Activated T-helper 1 cell treated with anti-CD3 and anti-CD28 coated beads, Interleukin-12 subunit alpha, Interleukin-12 subunit beta, Interleukin-2, Interleukin-4 antibody, amounts not matched to agents 30 ng/mL and 10 ng/mL and 1 ng/mL, durations not matched to agents 14 hours and 24 hours and 36 hours (primary cell): ENCODE results near the gene OR4S1. TPM values are rescaled to one million over a fixed set of nuclear protein-coding genes. Genes with fewer than 3 reads are reported as not detected.

Experiments
- DNase-seq: peaks from one replicate; pipeline ENCODE4 v3.0.0; 2021; ENCODE audit warnings: low spot score
- H3K27ac Mint-ChIP-seq: one replicate; pipeline ENCODE4 v1.8.0; 2021; ENCODE audit warnings: mild to moderate bottlenecking, mixed read lengths
- H3K27me3 Mint-ChIP-seq: one replicate; pipeline ENCODE4 v1.8.0; 2022; ENCODE audit warnings: mild to moderate bottlenecking, moderate library complexity, mixed read lengths; ENCODE audit not compliant: insufficient read depth
- H3K36me3 Mint-ChIP-seq: one replicate; pipeline ENCODE4 v1.8.0; 2021; ENCODE audit warnings: low read depth, mixed read lengths
- H3K4me1 Mint-ChIP-seq: one replicate; pipeline ENCODE4 v1.8.0; 2021; ENCODE audit warnings: low read depth, mixed read lengths
- H3K4me3 Mint-ChIP-seq: one replicate; pipeline ENCODE4 v1.8.0; 2021; ENCODE audit warnings: mild to moderate bottlenecking, moderate library complexity, mixed read lengths
- H3K9me3 Mint-ChIP-seq: one replicate; pipeline ENCODE4 v1.8.0; 2021; ENCODE audit warnings: mixed read lengths
- intact Hi-C: fragments of 100-400 bp; cut with micrococcal nuclease; formaldehyde crosslinking; loops from one replicate; pipeline ENCODE4 v1.15.1; 2024
- total RNA-seq: library from RNA; stranded (reverse); gene quantifications from 2 replicates; pipeline ENCODE4 v1.2.3, GENCODE V29; 2022

OR4S1 gene
- total RNA-seq, 1 donor from 2014 or later, result not detected

- H3K9me3 Mint-ChIP-seq, result peaks cover 13% of the 10 kb centered on the region
- no peak for DNase-seq
- no peak overlapping the region for H3K4me3 Mint-ChIP-seq
- no peaks in the 10 kb centered on the region for H3K36me3 Mint-ChIP-seq
- no peaks in the 10 kb centered on the region for H3K27me3 Mint-ChIP-seq
- no peak overlapping the region for H3K27ac Mint-ChIP-seq
- intact Hi-C loops, result no loop called here
- no peaks in the 10 kb centered on the region for H3K4me1 Mint-ChIP-seq
Observed at GRCh38 chr11:48354677-48355076, 48.7 kb downstream of the OR4S1 start.

Other genes starting within 250 kb of the OR4S1 start
- gene OR4B1, start 89.4 kb upstream of the OR4S1 start, total RNA-seq, result not detected in 2 replicates
- not detected in 2 replicates for gene OR4X2, start 61.1 kb upstream of the OR4S1 start, total RNA-seq
- not detected in 2 replicates for gene OR4X1, start 42.4 kb upstream of the OR4S1 start, total RNA-seq
- not detected in 2 replicates for gene OR4C3, start 18.7 kb downstream of the OR4S1 start, total RNA-seq
- not detected in 2 replicates for gene OR4C5, start 60.2 kb downstream of the OR4S1 start, total RNA-seq
- not detected in 2 replicates for gene OR4A47, start 182.6 kb downstream of the OR4S1 start, total RNA-seq